HepG2 (cell line): ENCODE measurements around the gene CHKA. TPM values are rescaled to one million over a fixed set of nuclear protein-coding genes. Genes with fewer than 3 reads are reported as not detected.

Experiments
- ATAC-seq: fragments of 200-7000 bp; cut with Tn5 transposase; 3 replicates; pipeline ENCODE4 v1.9.1; 2020; ENCODE audit warnings: mild to moderate bottlenecking, moderate library complexity
- BruUV-seq: library from RNA; stranded (reverse); fragments of 400-500 nt; replicated peaks from 2 replicates; lab custom pipeline; 2021; lab: Mats Ljungman, UMichigan
- CTCF ChIA-PET: fragments of 300-600 bp; formaldehyde crosslinking; extraction: SDS; loops from one replicate; lab custom pipeline; 2021; ENCODE audit warnings: low total read pairs, inconsistent platforms, low intra/inter-chr PET ratio; lab: Yijun Ruan, JAX
- POLR2A ChIA-PET: fragments of 350-600 bp; sonication (Branson Sonifier 250); formaldehyde crosslinking; loops from one replicate; lab custom pipeline; 2020; ENCODE audit warnings: antibody characterized with exemption, inconsistent platforms; lab: Yijun Ruan, JAX
- DNase-seq: peaks from one replicate; pipeline ENCODE4 v3.0.0-alpha.2; 2015; ENCODE audit warnings: low spot score
- FAIRE-seq: peaks from 3 replicates; lab custom pipeline; 2011; peaks lifted over from hg19 to GRCh38; lab: Jason Lieb, UNC
- H2AFZ ChIP-seq: one replicate; pipeline ENCODE4 v1.6.1; 2011; ENCODE audit warnings: low read length, inconsistent platforms
- H3K27ac ChIP-seq: fragments of 300-600 bp; 3 replicates; pipeline ENCODE4 v1.8.0; 2011; ENCODE audit warnings: mixed run types, mild to moderate bottlenecking, mixed read lengths, low read length, inconsistent platforms; ENCODE audit not compliant: insufficient read depth; ENCODE audit errors: extremely low read length
- H3K27me3 ChIP-seq, 2 experiments: fragments of 200-600 bp in 1 of 2; 2 replicates in 1 of 2; 3 replicates in 1 of 2; pipeline versions ENCODE4 v1.6.0 to v1.8.0; 2011; ENCODE audit warnings: low read length in 2 of 2, mild to moderate bottlenecking in 2 of 2, moderate library complexity in 2 of 2, inconsistent platforms in 1 of 2; ENCODE audit not compliant: insufficient read depth in 2 of 2, control insufficient read depth in 1 of 2
- H3K36me3 ChIP-seq, 2 experiments: fragments of 200-600 bp in 1 of 2; replicated peaks in 1 of 2; 2 replicates in 1 of 2; 3 replicates in 1 of 2; pipeline versions ENCODE4 v1.5.1 to v1.8.0; 2011; ENCODE audit warnings: low read length in 2 of 2, inconsistent platforms in 1 of 2; ENCODE audit not compliant: insufficient read depth in 2 of 2, control insufficient read depth in 1 of 2
- H3K4me1 ChIP-seq: 2 replicates; pipeline ENCODE4 v1.5.1; 2012; ENCODE audit warnings: low read length, inconsistent platforms; ENCODE audit not compliant: insufficient read depth
- H3K4me2 ChIP-seq: 2 replicates; pipeline ENCODE4 v1.6.0; 2011; ENCODE audit warnings: low read depth, low read length, inconsistent platforms
- H3K4me3 ChIP-seq, 3 experiments: fragments of 200-600 bp in 1 of 3; sonication (generic), shearing (Covaris generic) in 1 of 3; replicated peaks in 1 of 3; 2 replicates each; pipeline ENCODE4 v1.5.1; 2011 to 2016; ENCODE audit warnings: low read length in 3 of 3, inconsistent platforms in 2 of 3, low read depth in 2 of 3, mild to moderate bottlenecking in 2 of 3, control low read depth in 1 of 3, mixed read lengths in 1 of 3; ENCODE audit not compliant: insufficient read depth in 1 of 3
- H3K79me2 ChIP-seq: one replicate; pipeline ENCODE4 v1.6.1; 2011; ENCODE audit warnings: low read length, inconsistent platforms; ENCODE audit not compliant: insufficient read depth
- H3K9ac ChIP-seq: 2 replicates; pipeline ENCODE4 v1.6.0; 2011; ENCODE audit warnings: mild to moderate bottlenecking, low read depth, low read length, inconsistent platforms; ENCODE audit not compliant: insufficient read depth
- H3K9me3 ChIP-seq: 2 replicates; pipeline ENCODE4 v1.5.1; 2012; ENCODE audit warnings: mild to moderate bottlenecking, low read length
- H4K20me1 ChIP-seq: 2 replicates; pipeline ENCODE4 v1.6.0; 2011; ENCODE audit warnings: inconsistent platforms, mild to moderate bottlenecking, low read length, moderate library complexity; ENCODE audit not compliant: insufficient read depth
- RFXAP ChIP-seq: sonication (generic); formaldehyde crosslinking; IDR thresholded peaks from 2 replicates; pipeline ENCODE4 v1.4.0; 2020; ENCODE audit warnings: missing genetic modification reagents, borderline replicate concordance
- RXRB ChIP-seq: IDR thresholded peaks from 2 replicates; pipeline ENCODE4 v1.6.1; 2016; ENCODE audit warnings: borderline replicate concordance, missing genetic modification reagents, missing compliant biosample characterization
- SCMH1 ChIP-seq: sonication (generic); formaldehyde crosslinking; IDR thresholded peaks from 2 replicates; pipeline ENCODE4 v1.9.0; 2021; ENCODE audit warnings: missing genetic modification reagents, mild to moderate bottlenecking, borderline replicate concordance
- TEAD3 ChIP-seq: optimal IDR thresholded peaks from 2 replicates; pipeline ENCODE3; 2016; ENCODE audit warnings: borderline replicate concordance
- THYN1 ChIP-seq: sonication (generic); formaldehyde crosslinking; IDR thresholded peaks from 2 replicates; pipeline ENCODE4 v1.8.1; 2023; ENCODE audit warnings: low read depth, mild to moderate bottlenecking, moderate library complexity, missing genetic modification reagents, borderline replicate concordance
- XBP1 ChIP-seq: sonication (generic); formaldehyde crosslinking; IDR thresholded peaks from 2 replicates; pipeline ENCODE4 v1.5.0; 2020; ENCODE audit warnings: missing genetic modification reagents
- ZBTB42 ChIP-seq: sonication (generic); formaldehyde crosslinking; IDR thresholded peaks from 2 replicates; pipeline ENCODE4 v1.5.0; 2020; ENCODE audit warnings: mild to moderate bottlenecking, missing genetic modification reagents
- ZFYVE20 ChIP-seq: sonication (generic); formaldehyde crosslinking; IDR thresholded peaks from 2 replicates; pipeline ENCODE4 v1.8.0; 2023; ENCODE audit warnings: low read depth, mild to moderate bottlenecking, moderate library complexity, missing genetic modification reagents, borderline replicate concordance
- WGBS: methylation state at CpG from one replicate; pipeline ENCODE4 v1.1.6; 2017; ENCODE audit warnings: low lambda C conversion rate; 5-methylcytosine and 5-hydroxymethylcytosine counted together
- in situ Hi-C: cut with HindIII; loops from 2 replicates; pipeline ENCODE4 v1.10.0; 2017; ENCODE audit warnings: low pct_unique_long_range_greater_than_20kb; ENCODE audit not compliant: extremely low pct_ligation_motif_present
- intact Hi-C: fragments of 100-400 bp; cut with micrococcal nuclease; formaldehyde crosslinking; loops from one replicate; pipeline ENCODE4 v1.10.0; 2022; ENCODE audit not compliant: unreplicated experiment
- polyA plus RNA-seq, 8 experiments: library from polyadenylated mRNA; depleted of rRNA in 3 of 8; stranded (reverse) in 7 of 8; unstranded in 1 of 8; fragments of >200 nt; fragmentation: Illumina TruSeq in 4 of 8; extraction: Trizol in 4 of 8; gene quantifications; 2 replicates each; pipeline versions ENCODE4 v1.2.1 to v1.2.3, GENCODE V29; 2011 to 2016; ENCODE audit warnings: low read depth in 4 of 8, missing spikeins in 1 of 8, mixed read lengths in 1 of 8; ENCODE audit not compliant: insufficient read depth in 1 of 8
- total RNA-seq, 5 experiments: library from RNA; depleted of rRNA; stranded (reverse); fragments of >200 nt; fragmentation: Illumina TruSeq; extraction: Trizol; gene quantifications; 2 replicates each; pipeline ENCODE4 v1.2.3, GENCODE V29; 2016; ENCODE audit warnings: low read depth in 1 of 5
- TF ChIP-seq, protein P1 (sequence below): sonication (generic); formaldehyde crosslinking; IDR thresholded peaks from 2 replicates; pipeline ENCODE4 v1.4.0; 2020; ENCODE audit warnings: missing genetic modification reagents
- TF ChIP-seq, protein P2 (sequence below): IDR thresholded peaks from 2 replicates; pipeline ENCODE4 v1.6.1; 2016
- TF ChIP-seq, protein P3 (sequence below): sonication (generic); formaldehyde crosslinking; IDR thresholded peaks from 2 replicates; pipeline ENCODE4 v1.4.0; 2020; ENCODE audit warnings: mild to moderate bottlenecking, missing genetic modification reagents
- TF ChIP-seq, protein P4 (sequence below): sonication (generic); formaldehyde crosslinking; IDR thresholded peaks from 2 replicates; pipeline ENCODE4 v1.5.1; 2020; ENCODE audit warnings: mild to moderate bottlenecking, missing genetic modification reagents, moderate library complexity

CHKA gene
- total and polyA plus RNA-seq, 2 of the 13 experiments (the other 11 are each of a cell fraction or from before 2014, with no cell fraction given): 71.6 to 92.7 TPM

DNA sequence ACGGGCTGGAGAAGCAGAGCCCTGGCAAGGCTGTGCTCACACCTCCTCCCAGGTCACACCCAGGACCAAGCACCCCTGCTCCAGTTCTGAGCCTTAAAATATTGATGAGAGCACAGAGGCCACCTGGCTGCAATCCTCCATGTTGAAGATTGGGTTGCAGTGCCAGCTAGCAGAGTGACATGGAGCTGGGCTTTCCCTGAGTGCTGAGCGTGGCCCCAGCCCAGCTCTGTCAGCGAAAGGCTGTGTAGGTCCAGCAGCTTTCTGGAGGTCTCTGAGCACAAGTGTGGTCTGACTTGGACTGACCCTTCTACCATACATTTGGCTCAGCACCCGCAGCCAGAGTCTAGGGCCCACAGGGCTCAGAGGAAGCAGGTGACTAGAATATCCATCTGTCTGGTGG is 4.0 kb upstream of the CHKA start:
- CTCF ChIA-PET: no interaction called here
- no CpG with 5 or more reads among the region's 4 CpGs for WGBS
- in situ Hi-C loops: no loop called here
- TF ChIP-seq, protein P1, sequence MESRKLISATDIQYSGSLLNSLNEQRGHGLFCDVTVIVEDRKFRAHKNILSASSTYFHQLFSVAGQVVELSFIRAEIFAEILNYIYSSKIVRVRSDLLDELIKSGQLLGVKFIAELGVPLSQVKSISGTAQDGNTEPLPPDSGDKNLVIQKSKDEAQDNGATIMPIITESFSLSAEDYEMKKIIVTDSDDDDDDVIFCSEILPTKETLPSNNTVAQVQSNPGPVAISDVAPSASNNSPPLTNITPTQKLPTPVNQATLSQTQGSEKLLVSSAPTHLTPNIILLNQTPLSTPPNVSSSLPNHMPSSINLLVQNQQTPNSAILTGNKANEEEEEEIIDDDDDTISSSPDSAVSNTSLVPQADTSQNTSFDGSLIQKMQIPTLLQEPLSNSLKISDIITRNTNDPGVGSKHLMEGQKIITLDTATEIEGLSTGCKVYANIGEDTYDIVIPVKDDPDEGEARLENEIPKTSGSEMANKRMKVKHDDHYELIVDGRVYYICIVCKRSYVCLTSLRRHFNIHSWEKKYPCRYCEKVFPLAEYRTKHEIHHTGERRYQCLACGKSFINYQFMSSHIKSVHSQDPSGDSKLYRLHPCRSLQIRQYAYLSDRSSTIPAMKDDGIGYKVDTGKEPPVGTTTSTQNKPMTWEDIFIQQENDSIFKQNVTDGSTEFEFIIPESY (CRISPR knock-in tag): no peak
- TF ChIP-seq SCMH1 (CRISPR knock-in tag): no peak
- TF ChIP-seq THYN1 (CRISPR knock-in tag): no peak
- no peak for TF ChIP-seq XBP1 (CRISPR knock-in tag)
- TF ChIP-seq, protein P2, sequence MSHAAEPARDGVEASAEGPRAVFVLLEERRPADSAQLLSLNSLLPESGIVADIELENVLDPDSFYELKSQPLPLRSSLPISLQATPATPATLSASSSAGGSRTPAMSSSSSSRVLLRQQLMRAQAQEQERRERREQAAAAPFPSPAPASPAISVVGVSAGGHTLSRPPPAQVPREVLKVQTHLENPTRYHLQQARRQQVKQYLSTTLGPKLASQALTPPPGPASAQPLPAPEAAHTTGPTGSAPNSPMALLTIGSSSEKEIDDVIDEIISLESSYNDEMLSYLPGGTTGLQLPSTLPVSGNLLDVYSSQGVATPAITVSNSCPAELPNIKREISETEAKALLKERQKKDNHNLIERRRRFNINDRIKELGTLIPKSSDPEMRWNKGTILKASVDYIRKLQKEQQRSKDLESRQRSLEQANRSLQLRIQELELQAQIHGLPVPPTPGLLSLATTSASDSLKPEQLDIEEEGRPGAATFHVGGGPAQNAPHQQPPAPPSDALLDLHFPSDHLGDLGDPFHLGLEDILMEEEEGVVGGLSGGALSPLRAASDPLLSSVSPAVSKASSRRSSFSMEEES: 0 out of 2 replicates have a peak, but pooled peaks have one; percentile 18
- TF ChIP-seq TEAD3 (CRISPR knock-in tag): no peak
- TF ChIP-seq RXRB (CRISPR knock-in tag): no peak
- no peak for TF ChIP-seq RFXAP (CRISPR knock-in tag)
- no peak for TF ChIP-seq ZBTB42 (CRISPR knock-in tag)
- TF ChIP-seq, protein P3, sequence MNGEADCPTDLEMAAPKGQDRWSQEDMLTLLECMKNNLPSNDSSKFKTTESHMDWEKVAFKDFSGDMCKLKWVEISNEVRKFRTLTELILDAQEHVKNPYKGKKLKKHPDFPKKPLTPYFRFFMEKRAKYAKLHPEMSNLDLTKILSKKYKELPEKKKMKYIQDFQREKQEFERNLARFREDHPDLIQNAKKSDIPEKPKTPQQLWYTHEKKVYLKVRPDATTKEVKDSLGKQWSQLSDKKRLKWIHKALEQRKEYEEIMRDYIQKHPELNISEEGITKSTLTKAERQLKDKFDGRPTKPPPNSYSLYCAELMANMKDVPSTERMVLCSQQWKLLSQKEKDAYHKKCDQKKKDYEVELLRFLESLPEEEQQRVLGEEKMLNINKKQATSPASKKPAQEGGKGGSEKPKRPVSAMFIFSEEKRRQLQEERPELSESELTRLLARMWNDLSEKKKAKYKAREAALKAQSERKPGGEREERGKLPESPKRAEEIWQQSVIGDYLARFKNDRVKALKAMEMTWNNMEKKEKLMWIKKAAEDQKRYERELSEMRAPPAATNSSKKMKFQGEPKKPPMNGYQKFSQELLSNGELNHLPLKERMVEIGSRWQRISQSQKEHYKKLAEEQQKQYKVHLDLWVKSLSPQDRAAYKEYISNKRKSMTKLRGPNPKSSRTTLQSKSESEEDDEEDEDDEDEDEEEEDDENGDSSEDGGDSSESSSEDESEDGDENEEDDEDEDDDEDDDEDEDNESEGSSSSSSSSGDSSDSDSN (CRISPR knock-in tag): peak; percentile 26; the same call in 1 of the 2 replicates
- TF ChIP-seq, protein P4, sequence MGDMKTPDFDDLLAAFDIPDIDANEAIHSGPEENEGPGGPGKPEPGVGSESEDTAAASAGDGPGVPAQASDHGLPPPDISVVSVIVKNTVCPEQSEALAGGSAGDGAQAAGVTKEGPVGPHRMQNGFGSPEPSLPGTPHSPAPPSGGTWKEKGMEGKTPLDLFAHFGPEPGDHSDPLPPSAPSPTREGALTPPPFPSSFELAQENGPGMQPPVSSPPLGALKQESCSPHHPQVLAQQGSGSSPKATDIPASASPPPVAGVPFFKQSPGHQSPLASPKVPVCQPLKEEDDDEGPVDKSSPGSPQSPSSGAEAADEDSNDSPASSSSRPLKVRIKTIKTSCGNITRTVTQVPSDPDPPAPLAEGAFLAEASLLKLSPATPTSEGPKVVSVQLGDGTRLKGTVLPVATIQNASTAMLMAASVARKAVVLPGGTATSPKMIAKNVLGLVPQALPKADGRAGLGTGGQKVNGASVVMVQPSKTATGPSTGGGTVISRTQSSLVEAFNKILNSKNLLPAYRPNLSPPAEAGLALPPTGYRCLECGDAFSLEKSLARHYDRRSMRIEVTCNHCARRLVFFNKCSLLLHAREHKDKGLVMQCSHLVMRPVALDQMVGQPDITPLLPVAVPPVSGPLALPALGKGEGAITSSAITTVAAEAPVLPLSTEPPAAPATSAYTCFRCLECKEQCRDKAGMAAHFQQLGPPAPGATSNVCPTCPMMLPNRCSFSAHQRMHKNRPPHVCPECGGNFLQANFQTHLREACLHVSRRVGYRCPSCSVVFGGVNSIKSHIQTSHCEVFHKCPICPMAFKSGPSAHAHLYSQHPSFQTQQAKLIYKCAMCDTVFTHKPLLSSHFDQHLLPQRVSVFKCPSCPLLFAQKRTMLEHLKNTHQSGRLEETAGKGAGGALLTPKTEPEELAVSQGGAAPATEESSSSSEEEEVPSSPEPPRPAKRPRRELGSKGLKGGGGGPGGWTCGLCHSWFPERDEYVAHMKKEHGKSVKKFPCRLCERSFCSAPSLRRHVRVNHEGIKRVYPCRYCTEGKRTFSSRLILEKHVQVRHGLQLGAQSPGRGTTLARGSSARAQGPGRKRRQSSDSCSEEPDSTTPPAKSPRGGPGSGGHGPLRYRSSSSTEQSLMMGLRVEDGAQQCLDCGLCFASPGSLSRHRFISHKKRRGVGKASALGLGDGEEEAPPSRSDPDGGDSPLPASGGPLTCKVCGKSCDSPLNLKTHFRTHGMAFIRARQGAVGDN: peak; percentile 42; the same call in 1 of the 2 replicates
- TF ChIP-seq ZFYVE20 (CRISPR knock-in tag): no peak

More for the DNA sequence above, 4.0 kb upstream of the CHKA start:
- Histone ChIP-seq H3K27ac (peak overlapping the region; percentile 58), H3K4me2 (no peak overlapping the region), H4K20me1 (peaks cover 3% of the 10 kb centered on the region; the same call in 1 of the 2 replicates), H3K4me3 (no peak overlapping the region), H3K9ac (peak overlapping the region; percentile 16; the same call in 1 of the 2 replicates), H3K9me3 (no peaks in the 10 kb centered on the region), H2AFZ (no peak overlapping the region), H3K36me3 (no peaks in the 10 kb centered on the region), H3K4me1 (peaks cover 77% of the 10 kb centered on the region), H3K79me2 (peaks cover 19% of the 10 kb centered on the region), H3K27me3 (no peaks in the 10 kb centered on the region; a peak in 1 of 5 replicates)
- ATAC-seq (no peak), FAIRE-seq (no peak), DNase-seq (no peak)
- POLR2A ChIA-PET: interaction anchor here (2.0 to 7.6 kb wide), 3 partner anchors 13 to 87 kb away, joined by 9 to 196 read pairs (median 17); partner anchors contain the start of gene TCIRG1
- BruUV-seq: no TSS peak
- intact Hi-C loops: no loop called here
